Neural cell (in vitro differentiated cells): Measurements from ENCODE around the gene EPS15. TPM values are rescaled to one million over a fixed set of nuclear protein-coding genes. Genes with fewer than 3 reads are reported as not detected.

Source experiments
- H2AFZ ChIP-seq: fragments of 200-600, 300-800 bp; sonication (generic), shearing (Covaris generic); 2 replicates; pipeline ENCODE4 v1.6.0; 2014; ENCODE audit warnings: low read depth, mild to moderate bottlenecking, antibody characterized with exemption, low read length, moderate library complexity
- H3F3A ChIP-seq: fragments of 200-600 bp; shearing (Covaris generic); 2 replicates; pipeline ENCODE4 v1.6.1; 2016; ENCODE audit warnings: mild to moderate bottlenecking, moderate library complexity, mixed read lengths, antibody characterized with exemption, low read length; ENCODE audit not compliant: insufficient read depth, poor library complexity, severe bottlenecking
- H3K27ac ChIP-seq: fragments of 200-600, 300-800 bp; sonication (generic), shearing (Covaris generic); 2 replicates; pipeline ENCODE4 v1.5.1; 2014; ENCODE audit warnings: mild to moderate bottlenecking, low read length, moderate library complexity
- H3K27me3 ChIP-seq: fragments of 300-800, 200-600 bp; sonication (generic), shearing (Covaris generic); 2 replicates; pipeline ENCODE4 v1.6.0; 2014; ENCODE audit warnings: mild to moderate bottlenecking, low read depth, low read length, moderate library complexity; ENCODE audit not compliant: insufficient read depth
- H3K36me3 ChIP-seq: fragments of 300-800, 200-600 bp; sonication (generic), shearing (Covaris generic); 2 replicates; pipeline ENCODE4 v1.5.1; 2014; ENCODE audit warnings: mild to moderate bottlenecking, antibody characterized with exemption, low read length, moderate library complexity; ENCODE audit not compliant: insufficient read depth
- H3K4me2 ChIP-seq: fragments of 300-800, 200-600 bp; sonication (generic), shearing (Covaris generic); 2 replicates; pipeline ENCODE4 v1.6.0; 2014; ENCODE audit warnings: mild to moderate bottlenecking, low read length
- H3K4me3 ChIP-seq: fragments of 300-800, 200-600 bp; sonication (generic), shearing (Covaris generic); 2 replicates; pipeline ENCODE4 v1.5.1; 2014; ENCODE audit warnings: mild to moderate bottlenecking, low read length, moderate library complexity
- H3K79me2 ChIP-seq: fragments of 200-600 bp; shearing (Covaris generic); replicated peaks from 2 replicates; pipeline ENCODE4 v1.6.0; 2014; ENCODE audit warnings: mild to moderate bottlenecking, low read length, moderate library complexity; ENCODE audit not compliant: insufficient read depth
- H3K9ac ChIP-seq: fragments of 300-800, 200-600 bp; sonication (generic), shearing (Covaris generic); 2 replicates; pipeline ENCODE4 v1.6.1; 2016; ENCODE audit warnings: mild to moderate bottlenecking, low read length, mixed read lengths
- H3K9me2 ChIP-seq: fragments of 200-600 bp; shearing (Covaris generic); 2 replicates; pipeline ENCODE4 v1.6.1; 2016; ENCODE audit warnings: mild to moderate bottlenecking, low read length, mixed read lengths; ENCODE audit not compliant: insufficient read depth
- H3K9me3 ChIP-seq: fragments of 200-600, 300-800 bp; sonication (generic), shearing (Covaris generic); 2 replicates; pipeline ENCODE4 v1.6.1; 2016; ENCODE audit warnings: mild to moderate bottlenecking, mixed run types, low read length, moderate library complexity, mixed read lengths
- H4K20me1 ChIP-seq: fragments of 200-600 bp; shearing (Covaris generic); 2 replicates; pipeline ENCODE4 v1.6.1; 2016; ENCODE audit warnings: mild to moderate bottlenecking, mixed run types; ENCODE audit not compliant: insufficient read depth
- CTCF ChIP-seq: fragments of 450-650 bp; IDR thresholded peaks from 2 replicates; pipeline ENCODE4 v1.5.1; 2014; ENCODE audit warnings: antibody characterized with exemption, mild to moderate bottlenecking, moderate library complexity; ENCODE audit not compliant: poor library complexity, severe bottlenecking
- EP300 ChIP-seq: fragments of 450-650 bp; conservative IDR thresholded peaks from 2 replicates; pipeline ENCODE4 v1.6.1; 2014; ENCODE audit warnings: antibody characterized with exemption, mild to moderate bottlenecking, moderate library complexity; ENCODE audit not compliant: poor library complexity, severe bottlenecking
- EZH2 ChIP-seq: fragments of 200-600, 300-800 bp; shearing (Covaris generic), sonication (generic); IDR thresholded peaks from 2 replicates; pipeline ENCODE4 v1.6.1; 2014; ENCODE audit warnings: antibody characterized with exemption, low read length, borderline replicate concordance, mild to moderate bottlenecking; ENCODE audit not compliant: insufficient read depth, poor library complexity, severe bottlenecking
- MXI1 ChIP-seq: fragments of 450-650 bp; conservative IDR thresholded peaks from 2 replicates; pipeline ENCODE4 v1.6.1; 2014; ENCODE audit warnings: antibody characterized with exemption, mild to moderate bottlenecking; ENCODE audit not compliant: poor library complexity, severe bottlenecking
- POLR2AphosphoS5 ChIP-seq: IDR thresholded peaks from 2 replicates; pipeline ENCODE4 v1.6.1; 2012
- RAD21 ChIP-seq: fragments of 450-650 bp; conservative IDR thresholded peaks from 2 replicates; pipeline ENCODE4 v1.6.1; 2014; ENCODE audit warnings: antibody characterized with exemption, mild to moderate bottlenecking, moderate library complexity
- REST ChIP-seq: IDR thresholded peaks from 2 replicates; pipeline ENCODE4 v1.6.1; 2012; ENCODE audit warnings: borderline replicate concordance
- SMC3 ChIP-seq: fragments of 450-650 bp; conservative IDR thresholded peaks from 2 replicates; pipeline ENCODE4 v1.6.1; 2014; ENCODE audit warnings: antibody characterized with exemption, mild to moderate bottlenecking, moderate library complexity; ENCODE audit not compliant: poor library complexity
- TAF1 ChIP-seq: IDR thresholded peaks from 2 replicates; pipeline ENCODE4 v1.6.1; 2012; ENCODE audit warnings: low read depth
- polyA plus RNA-seq: library from polyadenylated mRNA; depleted of rRNA; stranded (reverse); fragments of >200 nt; gene quantifications from 2 replicates; pipeline ENCODE4 v1.2.3, GENCODE V29; 2014

Gene EPS15
- polyA plus RNA-seq, 1 donor from 2014 or later: 101 TPM

GRCh38 chr1:51320967-51321923 lies 197.8 kb downstream of the EPS15 start:
- Histone ChIP-seq H3K27me3 (no peaks in the 10 kb centered on the region), H3K9ac (no peak overlapping the region), H3K79me2 (no peaks in the 10 kb centered on the region), H2AFZ (no peak overlapping the region), H3K9me2 (no peaks in the 10 kb centered on the region), H3K9me3 (no peaks in the 10 kb centered on the region), H3K27ac (no peak overlapping the region), H3K36me3 (no peaks in the 10 kb centered on the region), H3F3A (no peaks in the 10 kb centered on the region), H3K4me2 (no peak overlapping the region), H3K4me3 (no peak overlapping the region), H4K20me1 (no peaks in the 10 kb centered on the region)
- TF ChIP-seq TAF1: no peak
- no peak for TF ChIP-seq POLR2AphosphoS5
- no peak for TF ChIP-seq CTCF
- TF ChIP-seq RAD21: no peak
- no peak for TF ChIP-seq EP300

DNA sequence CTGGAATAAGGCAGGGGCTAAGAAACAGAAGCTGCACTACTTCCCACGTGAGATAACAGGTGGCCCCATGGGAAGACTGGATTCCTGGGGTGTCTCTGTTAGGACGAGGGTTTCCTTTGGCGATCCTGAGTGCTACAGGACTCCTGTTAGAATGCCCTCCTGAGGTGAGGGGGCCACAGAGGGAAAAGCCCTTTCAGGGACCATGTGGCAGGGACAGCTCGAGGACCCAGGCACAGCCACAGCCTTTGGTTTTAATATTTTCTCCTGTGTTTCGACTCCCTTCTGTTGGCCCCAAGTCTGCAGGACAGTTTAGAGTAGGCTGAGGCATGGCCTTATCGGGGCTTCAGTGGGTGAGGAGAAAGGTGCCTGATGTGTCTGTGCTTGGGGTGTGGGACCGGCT lies 201.3 kb downstream of the EPS15 start:
- H3K4me3 ChIP-seq: no peak overlapping the region
- H3K9me3 ChIP-seq: no peaks in the 10 kb centered on the region
- TF ChIP-seq EP300: no peak
- no peak for TF ChIP-seq SMC3
- no peak for TF ChIP-seq POLR2AphosphoS5
- TF ChIP-seq TAF1: no peak
- no peak for TF ChIP-seq EZH2
- no peak for TF ChIP-seq RAD21
- TF ChIP-seq MXI1: no peak
- no peak for TF ChIP-seq REST
- no peak for TF ChIP-seq CTCF
- H3K27me3 ChIP-seq: no peaks in the 10 kb centered on the region
- H4K20me1 ChIP-seq: no peaks in the 10 kb centered on the region
- H3K4me2 ChIP-seq: no peak overlapping the region
- no peaks in the 10 kb centered on the region for H3K36me3 ChIP-seq
- no peaks in the 10 kb centered on the region for H3K79me2 ChIP-seq
- no peak overlapping the region for H3K27ac ChIP-seq
- no peak overlapping the region for H3K9ac ChIP-seq
- H2AFZ ChIP-seq: no peak overlapping the region
- H3K9me2 ChIP-seq: no peaks in the 10 kb centered on the region
- no peaks in the 10 kb centered on the region for H3F3A ChIP-seq
